GM18517 (cell line): ENCODE data around the gene ADPRHL1.
"Not testable (repeated sequence)": the region's sequence is repeated elsewhere in the genome, so short reads cannot be mapped to it uniquely, and the experiment has no call there.

Source experiments
- ATAC-seq: cut with Tn5 transposase; IDR thresholded peaks from one replicate; pipeline ENCODE4 v1.9.1; 2021; ENCODE audit warnings: mild to moderate bottlenecking, moderate library complexity; ENCODE audit not compliant: unreplicated experiment

Gene ADPRHL1

DNA sequence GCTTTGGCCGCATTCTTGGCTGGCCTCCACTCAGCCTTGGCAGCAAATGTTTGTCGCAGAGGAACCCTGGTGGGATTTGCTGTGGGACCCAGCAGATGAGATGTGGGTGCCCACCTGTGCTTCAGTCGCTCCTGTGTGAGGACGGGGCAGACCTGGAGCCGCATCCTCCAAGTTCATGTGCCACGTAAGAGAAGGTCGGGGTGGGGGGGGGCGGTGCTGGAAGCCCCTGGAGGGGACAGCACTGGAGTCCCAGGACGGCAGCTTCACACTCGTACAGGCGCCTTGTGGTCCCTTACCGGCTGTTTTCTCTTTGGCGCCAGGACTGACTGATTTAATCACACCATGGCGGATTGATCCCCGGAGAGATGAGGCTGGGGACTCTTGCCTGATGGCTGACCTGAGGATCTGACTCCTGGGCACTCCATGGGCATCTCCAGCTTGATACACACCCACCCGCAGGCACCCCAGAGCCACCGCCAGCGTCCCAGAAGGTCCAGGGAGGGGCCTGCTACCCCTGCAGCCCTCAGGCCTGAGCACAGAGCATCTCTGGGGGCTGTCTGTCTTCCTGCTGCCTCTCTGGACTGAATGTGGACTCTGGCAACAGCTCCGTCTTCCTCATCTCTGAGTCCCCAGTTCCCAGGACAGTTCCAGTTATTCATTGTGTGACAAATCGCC, 79.3 kb downstream of the ADPRHL1 start:
- ATAC-seq = no peak

DNA sequence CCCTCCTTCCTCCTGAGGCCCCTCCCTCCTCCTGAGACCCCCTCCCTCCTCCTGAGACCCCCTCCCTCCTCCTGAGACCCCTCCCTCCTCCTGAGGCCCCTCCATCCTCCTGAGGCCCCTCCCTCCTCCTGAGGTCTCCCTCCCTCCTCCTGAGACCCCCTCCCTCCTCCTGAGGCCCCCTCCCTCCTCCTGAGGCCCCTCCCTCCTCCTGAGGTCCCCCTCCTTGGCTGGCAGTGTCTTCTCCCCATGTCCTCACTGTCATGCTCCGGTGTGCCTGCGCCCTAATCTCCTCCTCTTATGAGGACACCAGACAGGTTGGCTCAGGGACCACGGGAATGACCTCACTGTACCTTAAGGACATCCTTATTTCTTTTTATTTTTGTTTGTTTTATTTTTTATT, 81.6 kb downstream of the ADPRHL1 start:
- ATAC-seq = not testable (repeated sequence)

DNA sequence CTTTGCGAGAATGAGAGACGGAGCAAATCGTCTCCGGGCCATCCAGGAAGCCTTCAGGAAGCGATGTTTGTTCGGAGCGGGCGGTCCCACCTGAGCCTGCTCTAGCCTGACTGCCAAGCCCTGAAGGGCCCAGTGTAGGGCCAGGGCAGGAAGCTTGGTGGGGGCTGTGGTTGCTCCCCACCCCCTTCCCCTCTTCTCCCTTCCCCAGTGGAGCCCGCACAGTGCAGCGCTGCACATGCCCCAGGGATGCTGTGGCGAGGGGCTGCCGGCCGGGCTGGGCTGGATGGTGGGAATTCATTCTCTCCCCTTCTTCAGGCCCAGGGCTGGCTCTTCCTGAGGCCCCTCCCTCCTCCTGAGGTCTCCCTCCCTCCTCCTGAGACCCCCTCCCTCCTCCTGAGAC, 82.2 kb downstream of the ADPRHL1 start:
- ATAC-seq = no peak

DNA sequence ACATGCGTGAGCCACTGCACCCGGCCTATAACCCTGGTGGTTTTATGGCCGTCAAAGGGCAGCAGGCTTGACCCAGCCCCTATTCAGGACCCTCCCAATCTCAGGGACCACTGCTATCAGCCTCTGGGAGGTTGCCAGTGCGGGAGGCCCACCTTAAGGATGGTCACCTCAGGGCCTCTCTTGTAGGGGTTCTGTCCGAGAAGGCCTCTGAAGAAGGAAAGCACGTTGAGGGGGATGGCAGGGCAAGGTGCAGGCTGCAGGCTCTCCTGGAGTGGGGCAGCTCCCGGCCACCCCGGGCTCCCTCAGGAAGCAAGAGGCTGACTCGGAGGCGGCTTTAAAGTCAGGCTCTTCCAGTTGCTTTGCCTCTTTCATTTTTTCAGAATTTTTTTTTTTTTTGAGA, 83.4 kb downstream of the ADPRHL1 start:
- ATAC-seq = no peak

DNA sequence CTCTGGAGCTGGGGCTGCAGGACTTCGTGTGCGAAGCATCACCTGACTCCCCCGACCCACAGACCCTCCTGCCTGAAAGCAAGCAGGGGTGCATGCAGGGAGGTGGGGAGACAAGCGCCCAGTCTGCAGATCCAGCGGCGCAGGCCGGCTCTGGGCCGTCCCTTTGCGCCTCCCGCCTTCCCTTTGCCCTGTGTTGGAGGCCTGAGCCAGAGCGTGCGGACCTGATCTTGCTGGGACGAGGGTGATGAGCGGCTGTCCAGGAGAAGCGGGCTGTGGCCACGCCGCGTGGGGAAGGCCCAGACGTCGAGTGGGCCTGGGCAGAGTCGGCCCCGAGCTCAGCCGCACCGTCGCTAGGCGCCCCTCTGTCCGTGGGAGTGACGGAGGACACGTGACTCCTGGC, 84.1 kb downstream of the ADPRHL1 start:
- ATAC-seq = no peak

DNA sequence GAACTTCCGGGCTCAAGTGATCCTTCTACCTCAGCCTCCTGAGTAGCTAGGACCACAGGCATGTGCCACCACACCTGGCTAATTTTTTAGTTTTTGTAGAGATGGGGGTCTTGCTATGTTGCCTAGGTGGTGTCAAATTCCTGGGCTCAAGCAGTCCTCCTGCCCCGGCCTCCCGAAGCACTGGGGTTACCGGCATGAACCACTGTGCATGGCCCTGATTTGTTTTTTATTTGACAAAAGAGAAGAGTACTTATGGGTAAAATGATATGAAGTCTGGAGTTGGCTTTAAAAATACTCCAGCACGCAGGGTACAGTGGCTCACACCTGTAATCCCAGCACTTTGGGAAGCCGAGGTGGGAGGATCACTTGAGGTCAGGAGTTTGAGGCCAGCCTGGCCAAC, 84.9 kb downstream of the ADPRHL1 start:
- not testable (repeated sequence) for ATAC-seq

DNA sequence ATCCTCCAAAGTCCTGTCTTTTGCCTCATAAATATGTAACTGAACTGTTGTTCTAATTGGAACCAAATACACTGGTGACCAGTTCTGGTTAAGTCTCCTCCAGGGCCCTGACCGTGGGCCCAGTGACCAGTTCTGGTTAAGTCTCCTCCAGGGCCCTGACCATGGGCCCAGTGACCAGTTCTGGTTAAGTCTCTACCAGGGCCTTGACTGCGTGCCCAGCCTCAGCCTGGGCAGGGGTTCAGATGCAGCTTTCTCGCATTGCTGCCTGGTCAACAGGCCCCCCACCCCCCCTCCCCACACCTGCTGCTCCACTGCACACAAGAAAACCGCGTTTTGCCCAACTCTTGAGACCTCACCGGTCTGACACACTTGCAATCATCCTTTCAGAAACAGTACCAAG, 85.5 kb downstream of the ADPRHL1 start:
- no peak for ATAC-seq

DNA sequence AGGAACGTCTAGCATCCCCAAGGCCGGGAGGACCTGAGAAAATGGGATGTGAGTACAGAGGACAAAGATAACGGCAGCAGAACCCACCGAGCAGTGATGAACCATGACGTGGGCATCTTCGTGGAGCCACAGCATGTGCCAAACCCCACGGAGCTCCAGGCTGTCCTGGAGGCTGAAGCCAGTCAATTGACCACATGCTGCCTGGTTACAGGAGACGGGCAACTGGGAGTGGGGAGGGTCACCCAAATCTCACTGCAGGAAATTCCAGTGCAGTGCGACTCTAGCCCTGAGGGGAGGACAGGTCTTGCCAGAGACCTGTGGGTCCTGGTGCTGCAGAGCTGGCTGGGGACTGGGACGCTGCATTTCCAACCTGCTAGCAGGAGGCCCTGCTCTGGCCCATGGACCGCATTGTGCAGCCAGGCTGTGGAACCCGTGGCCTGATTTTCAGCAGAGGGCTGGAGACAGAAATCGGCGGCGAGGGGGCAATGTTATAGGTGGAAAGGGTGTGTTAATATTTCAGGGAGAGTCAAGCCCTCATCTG, 86.2 kb downstream of the ADPRHL1 start:
- ATAC-seq = no peak

DNA sequence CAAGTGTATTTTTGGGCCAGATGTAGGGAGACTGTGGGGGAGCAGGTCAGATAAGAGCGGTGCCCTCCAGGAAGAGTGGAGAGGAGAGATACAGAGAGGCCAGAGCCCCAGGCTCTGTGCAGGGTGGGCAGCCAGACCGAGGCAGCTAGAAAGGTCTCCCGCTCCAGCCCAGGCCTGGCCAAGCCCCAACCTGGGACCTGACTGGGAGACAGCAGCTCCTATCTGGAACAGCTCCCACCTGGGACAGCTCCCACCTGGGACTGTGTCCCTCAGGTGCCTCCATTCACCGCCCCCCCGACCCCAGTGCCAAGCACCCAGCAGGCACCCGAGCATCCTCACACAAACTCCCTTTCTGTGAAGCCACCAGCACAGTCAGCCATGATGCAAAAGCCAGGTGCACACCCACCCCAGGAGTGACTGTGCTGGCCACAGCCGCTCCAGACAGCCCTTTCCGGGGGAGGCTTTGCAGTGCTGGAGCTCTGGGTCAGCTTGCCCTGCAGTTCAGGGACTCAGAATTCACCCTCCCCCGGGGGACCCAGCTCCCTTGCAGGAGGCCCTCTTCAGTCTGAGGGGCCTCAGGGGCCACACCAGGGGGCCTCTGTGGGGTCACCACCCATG, 87.2 kb downstream of the ADPRHL1 start:
- ATAC-seq = no peak

DNA sequence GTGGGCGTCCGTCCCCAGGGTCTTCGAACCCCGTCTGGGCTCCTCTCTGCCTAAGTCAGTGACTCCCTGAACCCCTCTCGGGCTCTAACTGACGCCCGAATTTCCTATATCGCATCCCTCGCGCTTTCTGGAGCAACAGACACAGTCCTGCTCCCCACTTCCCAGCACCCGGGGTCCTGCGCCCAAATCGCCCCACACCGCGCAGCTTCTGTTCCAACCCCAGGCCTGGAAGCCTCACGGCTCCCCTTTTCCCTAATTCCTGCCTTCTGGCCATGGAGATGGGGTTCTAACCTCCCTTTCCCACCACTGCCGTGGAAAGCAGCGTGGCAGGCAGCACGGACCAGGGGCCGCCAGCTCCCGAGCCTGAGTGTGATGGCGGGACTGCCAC, 87.7 kb downstream of the ADPRHL1 start:
- no peak for ATAC-seq

DNA sequence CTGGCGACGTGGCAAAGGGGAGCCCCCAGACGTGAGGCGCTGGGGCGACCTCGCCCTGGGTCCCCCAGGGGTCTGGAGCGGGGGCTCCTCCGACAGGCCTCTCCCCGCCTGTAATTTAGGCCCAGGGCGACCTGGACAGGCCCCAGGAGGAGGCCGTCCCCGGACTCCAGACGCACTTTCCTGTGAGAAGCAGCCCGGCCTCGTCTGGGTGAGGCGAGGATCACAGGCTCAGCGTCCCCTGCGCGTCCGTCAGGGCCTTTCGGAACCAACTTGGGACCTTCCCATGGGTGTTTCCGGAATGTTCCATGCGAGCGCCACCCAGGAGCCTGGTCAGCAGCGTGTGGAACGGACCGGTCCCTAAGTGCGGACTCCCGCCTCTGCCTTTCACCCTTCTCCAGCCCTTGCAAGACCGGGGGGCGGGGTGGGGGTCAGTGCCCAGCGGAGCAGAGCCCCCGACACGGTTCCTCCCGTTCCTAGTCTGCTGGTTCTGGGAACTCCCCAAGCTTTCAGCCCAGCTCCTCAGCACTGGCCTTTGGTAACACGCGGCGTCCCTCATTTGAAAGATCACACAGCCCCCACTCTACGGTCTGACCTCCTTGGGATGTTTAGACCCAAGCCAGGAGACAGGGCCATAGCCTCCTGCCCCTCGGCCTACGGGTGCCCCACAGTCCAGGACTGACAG, 88.2 kb downstream of the ADPRHL1 start:
- ATAC-seq = no peak

DNA sequence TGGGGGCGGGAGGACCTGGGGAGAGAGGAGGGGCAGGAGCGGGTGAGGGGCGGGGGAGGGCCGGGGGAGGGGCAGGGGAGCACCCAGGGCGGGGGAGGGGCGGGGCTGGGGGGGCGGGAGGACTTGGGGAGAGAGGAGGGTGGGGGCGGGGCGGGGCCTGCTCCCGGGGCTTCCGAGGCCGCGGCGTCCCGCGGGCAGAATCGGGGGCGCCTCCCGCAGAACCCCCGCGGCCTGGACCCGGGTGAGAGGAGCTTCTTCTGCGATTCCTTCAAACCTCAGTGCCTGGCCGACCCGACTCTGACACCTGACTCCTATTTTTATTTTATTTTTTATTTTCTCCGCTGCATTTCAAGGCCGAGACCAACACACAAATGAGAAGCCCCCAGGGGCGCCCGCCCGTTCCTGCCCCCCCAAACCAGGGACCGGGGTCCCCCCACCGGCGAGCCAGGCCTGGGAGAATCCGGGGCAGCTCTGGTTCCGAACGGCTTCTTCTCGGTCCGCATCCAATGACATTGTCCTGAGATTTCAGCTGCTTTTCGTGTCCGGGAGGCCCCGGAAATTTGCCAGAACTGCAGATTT, 88.9 kb downstream of the ADPRHL1 start:
- no peak for ATAC-seq

DNA sequence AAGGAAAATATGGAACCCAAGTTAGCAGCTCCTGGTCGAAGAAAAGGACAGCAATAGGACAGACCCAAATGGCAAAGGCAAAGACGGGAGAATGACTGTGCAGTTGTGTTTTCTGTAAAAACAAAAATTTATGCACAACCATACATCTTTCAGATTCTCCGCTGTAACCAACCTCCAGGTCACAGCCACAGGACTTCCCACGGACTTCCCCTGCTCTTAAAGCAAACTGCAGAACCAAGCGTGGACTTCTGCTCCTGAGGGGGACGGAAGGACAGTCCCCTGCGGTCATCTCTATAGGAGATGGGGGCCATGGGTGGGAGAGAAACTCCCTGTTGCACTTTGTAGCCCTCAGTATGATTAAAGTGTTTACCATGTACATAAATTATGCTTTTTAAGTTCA, 91.9 kb downstream of the ADPRHL1 start:
- no peak for ATAC-seq

DNA sequence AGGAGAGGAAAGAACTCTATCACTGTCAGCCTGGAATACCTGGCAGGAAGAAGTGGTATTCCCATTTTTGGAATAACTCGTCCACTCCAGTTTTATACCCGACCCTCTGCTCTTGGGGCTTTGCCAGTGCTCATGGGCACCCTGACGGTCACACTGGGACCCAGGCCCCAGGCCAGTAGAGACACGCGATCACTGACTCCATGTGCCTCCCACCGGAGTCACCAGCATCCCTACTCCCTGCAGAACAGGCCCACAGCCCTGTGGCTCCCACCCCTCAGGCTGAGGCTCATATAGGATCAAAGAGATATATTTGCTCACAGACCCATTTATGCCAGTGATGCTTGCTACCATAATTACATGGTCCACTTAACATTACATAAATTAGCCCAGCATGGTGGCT, 92.8 kb downstream of the ADPRHL1 start:
- ATAC-seq = no peak

DNA sequence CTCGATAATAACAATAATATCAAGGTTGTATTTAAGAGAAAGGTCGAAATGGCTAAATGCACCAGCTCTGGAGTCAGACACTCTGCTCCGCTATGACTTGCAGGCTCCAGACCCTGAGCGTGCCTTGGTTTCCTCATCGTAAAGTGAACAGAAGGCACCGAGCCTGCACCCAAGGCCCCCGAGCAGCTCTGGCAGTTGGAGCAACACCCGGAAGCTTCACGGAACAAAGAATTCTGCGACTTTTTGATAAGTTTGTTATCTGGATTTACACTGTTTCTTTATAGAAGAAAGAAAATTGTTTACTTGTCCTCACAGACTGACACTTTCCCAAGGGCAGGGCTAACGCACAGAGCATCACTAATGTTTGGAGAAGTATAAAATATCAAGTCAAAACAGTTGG, 93.7 kb downstream of the ADPRHL1 start:
- no peak for ATAC-seq

DNA sequence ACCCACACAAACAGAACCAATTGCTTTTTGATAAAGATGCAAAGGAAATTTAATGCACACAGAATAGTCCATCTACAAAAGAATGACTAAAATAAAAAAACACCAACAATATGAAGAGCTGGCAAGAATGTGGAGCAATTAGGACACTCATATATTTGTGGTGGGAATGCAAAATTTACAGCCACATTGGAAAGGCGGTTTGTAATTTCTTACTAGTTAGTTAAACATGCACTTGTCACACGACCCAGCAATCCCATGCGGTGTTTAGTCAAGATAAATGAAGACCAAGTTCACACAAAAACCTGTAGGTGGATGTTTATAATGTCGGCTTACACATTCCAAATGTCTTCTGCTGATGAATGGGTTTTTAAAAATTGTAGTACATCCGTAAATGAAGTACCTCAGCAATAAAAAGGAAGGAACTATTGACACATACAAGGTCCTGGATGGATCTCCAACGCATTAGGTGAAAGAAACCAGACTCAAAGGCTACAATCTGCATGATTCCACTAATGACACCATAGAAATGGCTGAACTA, 94.6 kb downstream of the ADPRHL1 start:
- no peak for ATAC-seq

DNA sequence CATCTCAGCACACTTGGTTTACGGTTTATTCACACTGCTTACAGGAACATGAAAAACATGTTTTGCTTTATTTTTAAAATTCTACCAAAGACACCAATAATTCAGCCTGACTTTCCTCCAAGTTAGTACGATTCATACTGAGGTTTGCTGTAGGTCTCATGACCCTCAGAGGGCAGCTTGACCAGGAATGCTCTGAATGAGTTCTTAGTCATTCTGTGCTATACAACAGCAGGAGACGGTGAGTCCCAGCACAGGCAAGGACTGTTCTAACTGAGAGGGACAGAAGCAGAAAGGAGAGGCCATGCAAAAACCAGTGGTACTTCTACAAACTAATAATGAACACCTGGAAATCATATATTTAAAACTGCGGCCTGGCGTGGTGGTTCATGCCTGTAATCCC, 95.8 kb downstream of the ADPRHL1 start:
- ATAC-seq = no peak

DNA sequence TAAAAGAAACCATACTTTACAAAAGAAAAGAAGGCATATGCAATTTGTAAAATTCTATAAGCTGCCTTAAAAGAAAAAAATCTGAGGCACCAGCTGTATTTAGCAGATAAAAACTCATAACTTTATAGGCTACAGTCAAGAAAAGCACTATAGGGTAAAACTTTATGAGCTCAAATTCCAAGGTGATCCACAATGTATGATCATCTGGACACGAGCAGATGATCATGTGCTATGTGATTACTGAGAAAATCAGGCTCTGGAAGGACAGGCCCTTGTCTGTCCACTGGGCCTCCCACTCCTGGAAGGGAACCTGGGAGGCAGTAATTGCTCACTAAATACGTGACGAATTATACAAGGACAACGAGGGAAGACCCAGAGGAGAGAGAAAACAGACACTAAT, 96.7 kb downstream of the ADPRHL1 start:
- no peak for ATAC-seq

DNA sequence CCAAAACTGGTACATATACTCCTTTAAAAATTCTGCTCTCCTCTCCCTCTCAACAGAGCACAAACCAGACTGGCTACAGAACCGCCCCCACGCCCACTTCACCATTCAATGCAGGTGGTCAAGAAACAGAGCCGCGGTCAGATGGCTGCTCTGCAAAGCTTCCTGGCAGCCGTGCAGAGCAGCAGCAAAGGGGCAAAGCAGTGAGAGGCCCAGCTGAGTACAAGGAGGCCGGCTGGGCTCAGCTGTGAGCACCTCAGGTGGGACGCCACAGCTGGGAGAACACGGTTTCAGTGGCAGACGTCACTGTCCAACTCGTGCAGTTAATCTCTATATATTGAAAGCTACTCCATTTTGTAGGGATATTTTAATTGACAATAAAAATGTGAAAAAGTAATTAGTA, 97.7 kb downstream of the ADPRHL1 start:
- no peak for ATAC-seq

DNA sequence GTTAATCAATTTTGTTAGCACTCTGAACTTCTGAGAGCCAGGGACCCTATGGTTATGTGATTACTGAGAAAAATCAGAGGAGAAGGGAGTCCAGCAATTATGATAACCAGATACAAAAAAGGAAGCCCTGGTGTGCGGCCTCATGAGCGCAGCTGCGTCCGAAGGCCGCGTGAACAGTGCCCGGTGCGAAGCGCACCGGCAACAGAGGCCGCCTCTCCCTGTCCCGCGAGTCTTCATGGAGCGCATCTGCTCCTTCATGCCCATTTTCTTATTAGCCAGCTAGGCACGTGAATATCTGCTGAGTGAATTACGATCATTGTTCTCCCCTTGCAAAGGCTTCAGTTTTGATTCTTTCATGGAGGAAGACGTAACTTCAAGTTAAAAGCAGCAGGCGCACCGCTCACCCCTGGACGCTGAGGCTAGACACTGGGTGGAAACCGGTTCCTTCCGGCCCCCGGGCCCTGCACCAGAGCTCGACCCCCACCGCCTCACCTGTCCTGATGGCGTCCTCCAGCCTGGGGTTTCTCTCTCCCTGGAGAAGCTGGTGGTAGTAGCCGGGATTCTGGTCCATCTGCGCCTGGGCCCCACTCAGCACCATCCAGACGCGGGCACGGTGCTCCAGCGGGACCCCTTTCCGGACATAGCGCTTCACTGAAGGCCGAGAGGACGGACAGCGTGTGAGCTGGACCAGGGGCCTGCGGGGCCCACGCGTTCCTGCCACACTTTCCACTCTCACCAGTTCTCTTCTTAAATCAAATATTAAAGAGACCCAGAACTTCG, 98.3 kb downstream of the ADPRHL1 start:
- ATAC-seq = no peak

DNA sequence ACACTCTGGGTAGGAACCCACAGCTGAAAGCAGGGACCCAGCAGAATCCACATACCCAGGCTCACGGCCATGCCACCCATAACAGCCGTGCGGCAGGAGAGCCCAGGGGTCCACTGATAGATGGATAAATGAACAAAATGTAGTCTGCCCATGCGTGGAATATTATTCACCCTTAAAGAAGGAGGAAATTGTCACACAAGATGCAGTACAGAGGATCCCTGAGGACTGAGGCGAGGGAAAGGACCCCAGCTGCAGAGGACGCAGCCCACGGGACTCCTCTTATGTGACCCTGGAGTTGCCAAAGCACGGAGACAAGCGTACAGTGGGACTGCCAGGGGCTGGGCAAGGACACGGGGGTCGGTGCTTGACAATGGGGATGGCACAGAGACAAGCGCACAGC, 100.0 kb downstream of the ADPRHL1 start:
- no peak for ATAC-seq
